Mammary epithelial cell (primary cell): ENCODE data around the gene CD86.

Source experiments
- EZH2 ChIP-seq: IDR thresholded peaks from 2 replicates; pipeline ENCODE4 v1.6.1; 2012; ENCODE audit warnings: low read length, inconsistent platforms, borderline replicate concordance
- TF ChIP-seq, protein P1 (sequence below), 2 donors: IDR thresholded peaks in 1 of 2; conservative IDR thresholded peaks in 1 of 2; 2 replicates each; pipeline ENCODE4 v1.5.1; 2011 to 2012; ENCODE audit warnings: inconsistent platforms in 2 of 2, low read length in 2 of 2, mild to moderate bottlenecking in 2 of 2, control low read depth in 1 of 2, low read depth in 1 of 2; ENCODE audit not compliant: insufficient read depth in 1 of 2; ENCODE audit errors: extremely low read depth in 1 of 2

GRCh38 chr3:122088531-122088930 is 33.4 kb downstream of the CD86 start:
- TF ChIP-seq, protein P1, sequence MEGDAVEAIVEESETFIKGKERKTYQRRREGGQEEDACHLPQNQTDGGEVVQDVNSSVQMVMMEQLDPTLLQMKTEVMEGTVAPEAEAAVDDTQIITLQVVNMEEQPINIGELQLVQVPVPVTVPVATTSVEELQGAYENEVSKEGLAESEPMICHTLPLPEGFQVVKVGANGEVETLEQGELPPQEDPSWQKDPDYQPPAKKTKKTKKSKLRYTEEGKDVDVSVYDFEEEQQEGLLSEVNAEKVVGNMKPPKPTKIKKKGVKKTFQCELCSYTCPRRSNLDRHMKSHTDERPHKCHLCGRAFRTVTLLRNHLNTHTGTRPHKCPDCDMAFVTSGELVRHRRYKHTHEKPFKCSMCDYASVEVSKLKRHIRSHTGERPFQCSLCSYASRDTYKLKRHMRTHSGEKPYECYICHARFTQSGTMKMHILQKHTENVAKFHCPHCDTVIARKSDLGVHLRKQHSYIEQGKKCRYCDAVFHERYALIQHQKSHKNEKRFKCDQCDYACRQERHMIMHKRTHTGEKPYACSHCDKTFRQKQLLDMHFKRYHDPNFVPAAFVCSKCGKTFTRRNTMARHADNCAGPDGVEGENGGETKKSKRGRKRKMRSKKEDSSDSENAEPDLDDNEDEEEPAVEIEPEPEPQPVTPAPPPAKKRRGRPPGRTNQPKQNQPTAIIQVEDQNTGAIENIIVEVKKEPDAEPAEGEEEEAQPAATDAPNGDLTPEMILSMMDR (conservative IDR thresholded peaks at IDR 0.05 in 1 of 2, IDR thresholded peaks at IDR 0.05 in 1 of 2; ENCODE audit: extremely low read depth in 1 of 2, insufficient read depth in 1 of 2, low read depth in 1 of 2, low read length in 2 of 2): no peak
- no peak for TF ChIP-seq EZH2
